GM20431 (cell line): ENCODE data around the gene PPP2R2B.

Experiments
- in situ Hi-C: fragments of 300-500 bp; cut with MseI, MboI; formaldehyde crosslinking; loops from one replicate; pipeline ENCODE4 v1.15.0; 2020; ENCODE audit warnings: low sequenced_read_pairs; ENCODE audit not compliant: unreplicated experiment

Gene PPP2R2B

DNA sequence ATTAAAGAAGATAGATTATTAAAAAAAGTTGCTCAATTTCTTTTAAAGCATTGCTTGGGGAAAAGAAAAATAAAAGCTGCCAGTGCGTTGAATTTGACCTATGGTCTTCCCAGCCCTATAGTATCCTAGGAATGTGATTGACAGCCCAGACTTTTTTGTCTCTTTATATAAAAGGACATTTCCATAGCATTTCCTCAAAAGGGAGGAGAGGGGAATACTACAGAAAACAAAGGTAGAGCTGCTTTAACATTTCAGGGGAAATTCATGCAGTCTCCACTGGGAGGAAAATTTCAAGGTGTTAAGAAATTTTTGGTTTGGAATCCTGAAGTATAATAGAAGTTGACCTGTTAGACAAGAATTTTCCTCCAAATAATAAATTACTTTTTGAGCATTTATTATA lies 344.7 kb downstream of the PPP2R2B start:
- in situ Hi-C loops: loop anchor here (10.0 kb wide), 1 partner anchor 431 kb away; no protein-coding TSS in a partner anchor

DNA sequence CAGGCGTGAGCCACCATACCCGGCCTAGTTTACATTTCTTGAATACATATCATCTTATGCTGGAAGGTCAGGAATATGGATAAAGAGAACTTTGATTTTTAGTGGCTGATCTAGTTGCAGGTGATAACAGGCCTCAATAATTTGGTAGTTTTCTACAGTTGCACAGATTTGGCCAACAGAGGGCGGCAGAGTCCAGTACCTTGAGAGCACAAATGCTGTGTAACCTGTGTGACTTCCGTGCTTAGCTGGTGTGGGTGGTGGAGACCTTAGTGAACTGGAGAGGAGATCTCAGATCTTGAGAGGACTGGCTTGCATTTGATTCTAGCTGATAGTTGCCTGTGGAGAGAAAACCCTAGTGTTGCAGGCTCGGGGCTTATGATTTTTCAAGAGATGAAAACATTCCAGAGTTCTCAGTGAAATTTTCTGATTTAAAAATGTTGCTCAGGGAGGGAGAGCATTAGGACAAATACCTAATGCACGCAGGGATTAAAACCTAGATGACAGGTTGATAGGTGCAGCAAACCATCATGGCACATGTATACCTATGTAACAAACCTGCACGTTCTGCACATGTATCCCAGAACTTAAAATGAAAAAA lies 345.2 kb downstream of the PPP2R2B start:
- in situ Hi-C loops: loop anchor here (10.0 kb wide), 1 partner anchor 431 kb away; no protein-coding TSS in a partner anchor
